Measurements from ENCODE around the gene CRY2.

Gene CRY2

GRCh38 chr11:45809456-45810395 is 37.5 kb upstream of the CRY2 start:
- no peak overlapping the region for H3K4me3 ChIP-seq (ENCODE audit: low read length)
- no peak for DNase-seq (ENCODE audit: low read depth)
- no peak for TF ChIP-seq CTCF (conservative IDR thresholded peaks at IDR 0.05; ENCODE audit: low read depth, low read length)

- TF ChIP-seq CTCF (conservative IDR thresholded peaks at IDR 0.05; ENCODE audit: low read depth, low read length): no peak
- H3K4me3 ChIP-seq (ENCODE audit: low read length): no peak overlapping the region
- no peak for DNase-seq (ENCODE audit: low read depth)
These were observed 36.7 kb upstream of the CRY2 start for GRCh38 chr11:45810431-45811108.

- no peak overlapping the region for H3K4me3 ChIP-seq (ENCODE audit: low read length)
- DNase-seq (ENCODE audit: low read depth): no peak
- TF ChIP-seq CTCF (conservative IDR thresholded peaks at IDR 0.05; ENCODE audit: low read depth, low read length): no peak
These were observed 36.2 kb upstream of the CRY2 start for GRCh38 chr11:45811109-45811435.

GRCh38 chr11:45811571-45812290 is 35.5 kb upstream of the CRY2 start:
- no peak for DNase-seq (ENCODE audit: low read depth)
- no peak for TF ChIP-seq CTCF (conservative IDR thresholded peaks at IDR 0.05; ENCODE audit: low read depth, low read length)
- H3K4me3 ChIP-seq (ENCODE audit: low read length): no peak overlapping the region

GRCh38 chr11:45812581-45813548 is 34.4 kb upstream of the CRY2 start:
- H3K4me3 ChIP-seq (ENCODE audit: low read length): no peak overlapping the region
- TF ChIP-seq CTCF (conservative IDR thresholded peaks at IDR 0.05; ENCODE audit: low read depth, low read length): no peak
- DNase-seq (ENCODE audit: low read depth): no peak

GRCh38 chr11:45815747-45816146 is 31.5 kb upstream of the CRY2 start:
- no peak for DNase-seq (ENCODE audit: low read depth)
- no peak for TF ChIP-seq CTCF (conservative IDR thresholded peaks at IDR 0.05; ENCODE audit: low read depth, low read length)
- no peak overlapping the region for H3K4me3 ChIP-seq (ENCODE audit: low read length)

All from retinal pigment epithelial cell (primary cell).